Kidney (tissue), 14 donors: ENCODE results near the gene LRP1. TPM values are rescaled to one million over a fixed set of nuclear protein-coding genes. Genes with fewer than 3 reads are reported as not detected.
A peak's percentile ranks its signal among the peaks of the same experiment; 100 is the strongest.

ENCODE experiments used
- DNase-seq, 5 donors: peaks; one replicate each; pipeline ENCODE4 v3.0.0-alpha.2; 2013 to 2020
- FAIRE-seq: peaks from 2 replicates; lab custom pipeline; 2012; peaks lifted over from hg19 to GRCh38; lab: Jason Lieb, UNC
- H3K27ac ChIP-seq, 2 donors: one replicate each; pipeline ENCODE4 v1.7.0; 2013; ENCODE audit warnings: low read depth in 2 of 2, low read length in 2 of 2, inconsistent platforms in 1 of 2
- H3K27me3 ChIP-seq: one replicate; pipeline ENCODE4 v1.7.1; 2013; ENCODE audit warnings: low read length, inconsistent platforms; ENCODE audit not compliant: control insufficient read depth, insufficient read depth
- H3K36me3 ChIP-seq, 3 donors: one replicate each; pipeline versions ENCODE4 v1.7.0 to v1.7.1; 2013; ENCODE audit warnings: low read length in 3 of 3, control low read depth in 1 of 3, inconsistent platforms in 1 of 3; ENCODE audit not compliant: insufficient read depth in 3 of 3, control insufficient read depth in 2 of 3
- H3K4me1 ChIP-seq, 3 donors: one replicate each; pipeline versions ENCODE4 v1.7.0 to v1.7.1; 2013; ENCODE audit warnings: low read length in 3 of 3, inconsistent platforms in 1 of 3, low read depth in 1 of 3; ENCODE audit not compliant: control insufficient read depth in 2 of 3, insufficient read depth in 2 of 3
- H3K4me3 ChIP-seq, 3 donors: one replicate each; pipeline versions ENCODE4 v1.7.0 to v1.8.1; 2013; ENCODE audit warnings: low read length in 3 of 3, control low read depth in 1 of 3, inconsistent platforms in 1 of 3
- H3K9ac ChIP-seq, 3 donors: one replicate each; pipeline versions ENCODE4 v1.7.0 to v1.7.1; 2013; ENCODE audit warnings: low read length in 3 of 3, control low read depth in 1 of 3, inconsistent platforms in 1 of 3
- H3K9me3 ChIP-seq, 3 donors: one replicate each; pipeline versions ENCODE4 v1.7.0 to v1.7.1; 2013; ENCODE audit warnings: low read length in 3 of 3, control low read depth in 1 of 3, inconsistent platforms in 1 of 3; ENCODE audit not compliant: control insufficient read depth in 2 of 3, insufficient read depth in 1 of 3
- CTCF ChIP-seq: IDR thresholded peaks from 3 replicates; pipeline ENCODE4 v1.5.1; 2012; ENCODE audit warnings: mild to moderate bottlenecking, moderate library complexity, borderline replicate concordance; ENCODE audit not compliant: insufficient read depth; ENCODE audit errors: extremely low read depth
- intact Hi-C: fragments of 100-400 bp; cut with DNase I; formaldehyde crosslinking; loops from one replicate; pipeline ENCODE4 v1.11.1; 2022
- polyA plus RNA-seq: library from polyadenylated mRNA; stranded (reverse); fragments of 350-450 nt; fragmentation: Illumina TruSeq; extraction: RNeasy Lipid Tissue Mini Kit (QIAGEN cat#74804); gene quantifications from one replicate; pipeline ENCODE4 v1.2.3, GENCODE V29; 2014; ENCODE audit warnings: low read depth, low replicate concordance; ENCODE audit not compliant: insufficient read depth
- total RNA-seq: library from RNA; stranded (reverse); fragmentation: NEBNext Ultra II Directional; extraction: Animal tissue kit (Norgen Biotek cat#: 25700); gene quantifications from one replicate; pipeline ENCODE4 v1.2.1, GENCODE V29; 2021
- donor health status: control.
- donor health status: control.
- donor health status: control.
- donor health status: control.
- donor health status: control.
- donor health status: DM: yes; HTN: yes; CAD: no.
- donor health status: Normal renal cell carcinoma (clear cell type).

Gene LRP1
- total and polyA plus RNA-seq, 2 donors from 2014 or later = 18.7 to 121 TPM

GRCh38 chr12:57221169-57221917 is 93.1 kb downstream of the LRP1 start:
- no peak overlapping the region for H3K9ac ChIP-seq
- no peak overlapping the region for H3K4me3 ChIP-seq
- H3K9me3 ChIP-seq = no peaks in the 10 kb centered on the region
- FAIRE-seq (no peak), DNase-seq (peak in 1 of 5 donors; percentile 59)
- no peak for TF ChIP-seq CTCF
- H3K27ac ChIP-seq = no peak overlapping the region
- no peaks in the 10 kb centered on the region for H3K36me3 ChIP-seq
- H3K4me1 ChIP-seq = peaks cover 0 to 9% (median 0%) of the 10 kb centered on the region in 3 donors
- peaks cover 37% of the 10 kb centered on the region for H3K27me3 ChIP-seq
- intact Hi-C loops = no loop called here

DNA sequence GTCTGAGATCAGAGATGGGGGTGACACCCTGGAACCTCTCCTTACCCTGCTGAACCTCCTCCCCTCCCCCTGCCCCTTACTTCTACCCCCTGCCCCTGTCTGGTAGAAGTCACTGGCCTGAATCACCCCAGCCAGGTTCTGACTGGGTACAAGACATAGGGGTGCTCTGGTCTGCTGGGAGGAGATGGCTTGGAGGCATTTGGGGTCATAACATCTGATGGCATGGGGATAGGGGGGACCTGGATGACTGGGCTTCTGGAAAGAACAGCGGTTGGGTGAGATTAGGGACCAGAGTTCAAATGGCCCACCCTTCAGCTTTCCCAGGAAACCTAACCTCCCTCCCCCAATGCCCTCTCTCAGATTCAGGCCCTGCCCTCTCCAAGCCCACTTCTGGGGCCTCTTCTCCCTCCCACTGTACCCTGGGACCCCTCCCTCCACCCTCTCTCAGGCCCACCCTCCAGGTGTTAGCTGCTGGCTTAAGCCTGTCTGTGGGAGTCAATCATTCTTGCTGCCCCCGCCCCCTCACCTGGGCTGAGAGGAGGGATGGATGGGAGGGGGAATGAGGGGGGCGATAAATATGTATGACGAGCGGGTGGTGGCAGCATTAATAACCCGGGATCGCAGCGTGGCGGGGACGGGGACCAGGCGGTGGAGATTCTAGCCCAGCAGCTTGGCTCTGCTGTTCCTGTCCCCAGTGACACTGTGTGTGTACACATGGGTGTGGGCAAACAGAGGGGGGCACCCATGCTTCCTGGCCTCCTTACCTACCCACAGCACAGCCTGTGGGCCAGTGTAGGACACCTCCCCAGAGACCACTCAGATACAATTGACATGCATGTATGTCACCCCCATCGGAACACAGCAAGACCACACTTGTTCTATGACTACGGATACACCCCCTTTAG is 94.3 kb downstream of the LRP1 start:
- Histone ChIP-seq H3K27me3 (peaks cover 34% of the 10 kb centered on the region), H3K9ac (no peak overlapping the region), H3K27ac (no peak overlapping the region), H3K9me3 (no peaks in the 10 kb centered on the region), H3K4me1 (peaks cover 0 to 4% (median 2%) of the 10 kb centered on the region in 3 donors), H3K36me3 (no peaks in the 10 kb centered on the region), H3K4me3 (no peak overlapping the region)
- intact Hi-C loops = no loop called here
- peak in 1 of 5 donors; percentile 68 for DNase-seq
- no peak for FAIRE-seq
- no peak for TF ChIP-seq CTCF

GRCh38 chr12:57223191-57224165 is 95.2 kb downstream of the LRP1 start:
- H3K4me3 ChIP-seq = no peak overlapping the region
- FAIRE-seq (no peak), DNase-seq (peak in 4 of 5 donors; percentile 57 to 74 (median 64))
- no peaks in the 10 kb centered on the region for H3K36me3 ChIP-seq
- intact Hi-C loops = no loop called here
- H3K9ac ChIP-seq = no peak overlapping the region
- peaks cover 0 to 2% (median 2%) of the 10 kb centered on the region in 3 donors for H3K4me1 ChIP-seq
- peaks cover 31% of the 10 kb centered on the region for H3K27me3 ChIP-seq
- no peaks in the 10 kb centered on the region for H3K9me3 ChIP-seq
- no peak for TF ChIP-seq CTCF
- H3K27ac ChIP-seq = no peak overlapping the region
